NCI-H82 (cell line): ENCODE measurements around the gene TBC1D25.
A peak's percentile ranks its signal among the peaks of the same experiment; 100 is the strongest.

Source experiments
- DNase-seq: peaks from one replicate; lab custom pipeline; 2025; lab: John Stamatoyannopoulos, UW

The TBC1D25 gene

DNA sequence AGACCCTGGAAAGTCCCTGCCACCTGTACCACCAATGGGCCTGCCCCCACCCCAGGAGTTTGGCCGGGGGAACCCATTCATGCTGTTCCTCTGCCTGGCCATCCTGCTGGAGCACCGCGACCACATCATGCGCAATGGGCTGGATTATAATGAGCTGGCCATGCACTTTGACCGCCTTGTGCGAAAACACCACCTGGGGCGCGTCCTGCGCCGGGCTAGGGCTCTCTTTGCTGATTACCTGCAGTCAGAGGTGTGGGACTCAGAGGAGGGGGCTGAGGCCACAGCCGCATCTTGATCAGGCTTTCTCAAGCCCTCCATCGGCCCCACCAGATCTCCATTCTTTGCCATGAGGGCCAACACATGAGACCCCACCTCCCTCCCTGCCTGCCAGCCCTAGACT is 21.2 kb downstream of the TBC1D25 start:
- DNase-seq, result no peak

DNA sequence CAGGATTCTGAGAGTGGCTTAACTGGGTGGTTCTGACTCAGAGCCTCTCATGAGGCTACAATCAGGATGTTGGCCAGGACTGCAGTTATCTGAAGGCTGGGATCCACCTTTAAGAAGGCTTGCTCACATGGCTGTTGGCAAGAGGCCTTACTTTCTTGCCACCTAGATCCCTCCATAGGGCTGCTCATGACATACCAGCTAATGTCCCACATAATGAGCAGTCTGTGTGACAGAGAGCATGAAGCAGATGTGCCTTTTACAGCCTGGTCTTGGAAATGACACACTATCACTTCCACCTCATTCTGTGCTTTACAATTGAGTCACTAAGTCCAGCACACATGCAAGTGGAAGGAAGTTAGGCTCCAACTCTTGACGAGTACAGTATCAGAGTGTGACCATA is 30.4 kb downstream of the TBC1D25 start:
- no peak for DNase-seq

DNA sequence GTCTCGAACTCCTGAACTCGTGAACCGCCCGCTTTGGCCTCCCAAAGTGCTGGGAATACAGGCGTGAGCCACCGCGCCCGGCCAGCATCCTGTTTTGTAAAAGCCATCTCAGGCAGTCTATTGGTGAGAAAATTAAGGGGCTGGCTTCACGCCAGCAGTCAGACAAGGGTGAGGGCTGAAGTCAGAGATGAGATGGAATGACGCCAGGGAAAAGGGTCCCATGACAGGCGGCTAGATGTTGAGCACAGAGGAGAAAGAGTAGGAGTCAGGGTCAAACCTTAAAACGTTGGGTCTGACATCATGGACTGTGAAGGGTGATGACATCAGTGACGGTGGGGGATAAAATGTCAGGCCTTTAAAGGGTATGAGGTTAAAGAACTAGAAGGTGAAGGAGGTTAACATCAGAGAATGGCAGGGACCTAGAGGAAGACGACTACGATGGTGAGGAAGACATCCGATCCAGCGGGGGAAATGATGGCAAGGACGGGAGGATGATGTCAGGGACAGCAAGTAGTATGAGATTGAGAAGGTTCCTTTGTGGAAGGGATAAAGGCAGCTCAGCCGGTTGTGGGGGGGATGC is 34.3 kb downstream of the TBC1D25 start:
- peak; percentile 68 for DNase-seq

DNA sequence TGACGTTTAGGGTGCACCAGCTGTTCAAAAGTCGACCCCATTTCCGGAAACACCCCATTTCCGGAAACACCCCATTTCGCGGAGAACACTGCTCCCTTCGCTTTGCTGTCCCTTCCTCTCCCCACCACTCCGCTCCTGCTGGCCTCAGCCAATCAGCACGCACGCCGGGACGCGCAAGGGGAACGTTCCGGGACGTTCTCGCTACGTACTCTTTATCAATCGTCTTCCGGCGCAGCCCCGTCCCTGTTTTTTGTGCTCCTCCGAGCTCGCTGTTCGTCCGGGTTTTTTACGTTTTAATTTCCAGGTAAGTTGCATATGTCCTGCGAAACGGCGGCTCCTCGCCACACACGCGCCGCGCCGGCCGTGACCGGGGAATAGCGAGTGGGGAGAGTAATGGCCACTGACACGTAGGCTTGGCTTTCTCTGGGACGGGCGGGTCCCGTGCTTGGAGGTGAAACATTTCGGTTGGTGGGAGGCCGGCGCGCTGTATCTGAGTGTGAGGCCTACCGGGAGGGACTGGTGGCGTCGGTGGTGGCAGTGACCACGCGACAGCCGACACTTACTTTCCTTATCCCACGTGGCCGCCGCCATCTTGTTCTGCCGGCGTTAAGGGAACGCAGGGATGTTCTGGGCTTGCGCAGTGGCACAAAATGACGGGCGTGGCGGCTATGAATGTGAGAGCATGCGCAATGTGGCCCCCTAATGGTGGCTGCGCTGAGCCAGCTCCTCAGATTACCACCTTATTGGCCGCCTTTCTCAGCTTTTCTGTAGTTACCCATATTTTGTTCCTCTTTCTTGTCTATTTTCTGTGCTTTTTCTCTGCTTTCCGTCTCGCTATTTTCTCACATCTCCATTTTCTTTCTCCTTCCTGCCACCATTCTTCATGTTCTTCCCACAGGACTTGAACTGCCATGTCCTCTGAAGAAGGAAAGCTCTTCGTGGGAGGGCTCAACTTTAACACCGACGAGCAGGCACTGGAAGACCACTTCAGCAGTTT is 35.1 kb downstream of the TBC1D25 start, which contains the start of gene RBM3:
Gene RBM3, plus strand, starts transcription at position 215 of the 997 bp plus-strand sequence. Its CDS starts 697 bp downstream, at position 912.
- DNase-seq, result peak; percentile 97

DNA sequence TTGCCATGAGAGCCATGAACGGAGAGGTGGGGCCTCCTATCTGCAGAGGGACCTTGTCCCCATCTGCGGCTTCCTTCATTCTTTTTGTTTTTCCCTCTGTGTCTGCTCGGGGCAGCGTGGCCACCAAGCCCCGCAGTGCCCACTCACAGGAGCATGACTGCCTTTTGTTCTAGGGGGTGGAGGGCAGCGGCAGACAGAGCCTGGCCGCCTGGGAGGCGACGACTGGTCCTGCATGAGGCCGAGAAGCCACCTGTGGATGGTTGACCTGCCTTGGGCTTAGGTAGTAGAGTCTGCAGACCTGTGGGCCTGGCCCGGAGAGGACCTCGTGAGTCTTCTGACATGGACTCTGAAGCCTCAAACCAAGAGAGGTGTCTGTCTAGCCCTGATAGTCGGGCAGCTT is 36.1 kb downstream of the TBC1D25 start:
- DNase-seq, result no peak

DNA sequence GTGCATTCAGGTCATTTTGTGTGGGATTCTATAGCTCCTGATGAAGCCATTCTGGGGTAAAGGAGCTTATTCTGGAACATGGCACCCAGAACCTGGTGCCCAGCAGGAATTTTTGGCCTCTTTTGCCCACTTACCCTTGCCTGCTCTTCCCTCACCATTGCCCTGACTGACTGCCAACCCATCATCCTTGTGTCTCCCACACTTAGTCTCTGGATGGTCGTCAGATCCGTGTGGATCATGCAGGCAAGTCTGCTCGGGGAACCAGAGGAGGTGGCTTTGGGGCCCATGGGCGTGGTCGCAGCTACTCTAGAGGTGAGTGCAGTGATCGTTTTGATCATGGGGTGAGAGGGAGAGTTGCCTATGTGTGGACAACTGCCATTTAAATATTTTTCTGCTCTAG is 36.6 kb downstream of the TBC1D25 start:
- DNase-seq, result no peak

DNA sequence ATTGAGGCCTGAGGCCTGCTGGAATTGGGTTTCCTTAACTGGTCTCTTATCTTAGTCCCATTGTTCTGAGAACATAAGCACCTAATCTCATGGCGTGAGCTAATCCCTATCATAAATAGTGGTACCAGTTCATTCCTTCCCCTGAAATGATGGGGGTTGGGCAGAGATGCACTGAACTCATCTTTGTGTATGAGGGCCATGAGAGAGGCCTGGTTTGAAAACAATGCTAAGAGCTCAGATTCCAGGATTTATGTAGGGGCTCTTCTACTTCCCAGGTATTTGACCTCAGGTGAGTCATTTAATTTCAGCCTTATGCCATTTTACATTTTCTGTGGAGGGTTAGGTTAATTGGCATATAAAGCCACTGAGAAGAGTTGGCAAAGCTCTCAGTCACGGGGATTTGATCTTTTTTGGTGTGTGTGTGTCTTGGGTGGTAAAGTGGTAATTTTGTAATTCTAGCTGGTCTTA is 39.2 kb downstream of the TBC1D25 start:
- peak; percentile 74 for DNase-seq

DNA sequence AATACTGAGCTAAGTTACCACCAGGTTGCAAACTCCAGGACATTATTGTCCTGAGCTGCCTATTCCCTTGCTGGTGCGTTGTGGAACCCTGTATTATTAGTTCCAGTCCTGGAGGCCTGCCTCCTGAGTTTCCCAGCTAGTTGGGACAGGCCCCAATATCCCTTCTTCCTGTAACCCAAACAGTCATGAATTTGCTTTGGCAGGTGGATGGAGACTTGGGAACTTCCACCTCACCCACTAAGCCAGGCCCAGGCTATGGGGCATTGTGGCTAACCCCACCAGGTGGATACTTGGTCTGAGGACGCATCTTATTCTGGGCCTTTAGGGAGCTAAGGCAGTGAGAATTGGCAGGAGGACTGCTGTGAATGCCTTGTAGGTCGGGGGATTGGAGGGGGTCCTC is 39.7 kb downstream of the TBC1D25 start:
- DNase-seq, result peak; percentile 30

DNA sequence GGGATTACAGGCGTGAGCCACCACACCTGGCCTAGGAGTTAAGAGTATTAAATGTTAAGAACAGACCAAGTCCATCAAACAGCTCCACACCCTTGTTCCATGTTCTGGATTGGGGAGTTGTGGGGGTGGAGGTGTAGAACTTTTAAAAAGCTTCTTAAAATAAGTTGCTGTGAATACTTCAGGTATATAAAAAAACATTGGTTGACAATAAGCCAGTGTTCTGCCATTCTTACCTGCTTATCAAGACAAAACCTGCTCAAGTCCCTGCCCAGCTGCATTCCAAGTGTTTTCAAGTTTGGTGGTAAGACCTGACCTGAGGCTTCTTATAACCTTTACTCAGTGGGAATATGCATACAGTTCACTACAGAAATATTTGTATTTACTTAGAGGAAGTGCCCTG is 41.1 kb downstream of the TBC1D25 start:
- peak; percentile 47 for DNase-seq

DNA sequence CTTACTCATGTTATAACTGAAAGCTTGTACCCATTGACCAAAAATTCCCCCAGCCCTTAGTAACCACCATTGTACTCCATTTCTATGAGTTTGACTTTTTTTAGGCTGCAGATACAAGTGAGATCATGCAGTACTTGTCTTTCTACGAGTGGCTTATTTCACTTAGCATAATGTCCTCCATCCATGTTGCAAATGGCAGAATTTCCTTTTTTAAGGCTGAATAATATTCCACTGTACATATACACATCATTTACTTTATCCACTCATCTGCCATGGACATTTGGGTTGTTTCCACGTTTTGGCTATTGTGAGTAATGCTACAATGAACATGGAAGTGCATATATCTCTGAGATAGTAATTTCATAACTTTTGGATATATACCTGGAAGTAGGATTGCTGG is 45.2 kb downstream of the TBC1D25 start:
- DNase-seq, result no peak

DNA sequence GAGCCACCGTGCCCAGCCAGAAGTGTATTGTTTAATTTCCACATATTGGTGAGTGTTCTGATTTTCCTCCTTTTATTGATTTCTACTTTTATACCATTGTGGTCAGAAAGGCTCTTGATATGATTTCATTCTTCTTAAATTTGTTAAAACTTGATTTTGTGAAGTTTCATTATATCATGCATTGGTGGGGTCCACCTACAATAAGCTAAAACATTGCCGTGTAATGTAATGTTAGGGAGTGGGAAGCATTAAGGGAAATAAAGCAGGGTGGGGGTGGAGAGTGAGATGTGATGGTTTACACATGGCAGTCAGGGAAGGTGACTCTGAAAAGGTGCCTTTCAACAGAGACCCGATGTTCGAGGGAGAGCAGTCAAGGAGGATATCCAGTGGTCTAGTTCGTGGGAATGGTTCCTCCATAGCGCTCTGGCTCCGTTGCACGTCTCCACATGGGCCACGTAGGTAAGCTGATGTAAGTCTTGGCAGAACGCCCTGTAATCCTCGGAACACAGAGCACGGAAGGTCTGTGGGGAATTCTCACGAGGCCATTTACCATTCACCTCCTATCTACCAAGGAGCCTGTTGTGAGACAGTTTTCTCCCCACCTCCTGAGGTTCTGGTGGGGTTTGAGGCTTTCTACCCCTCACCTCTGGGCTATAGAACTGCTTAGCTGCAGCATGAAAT is 50.1 kb downstream of the TBC1D25 start:
- DNase-seq, result peak; percentile 91

DNA sequence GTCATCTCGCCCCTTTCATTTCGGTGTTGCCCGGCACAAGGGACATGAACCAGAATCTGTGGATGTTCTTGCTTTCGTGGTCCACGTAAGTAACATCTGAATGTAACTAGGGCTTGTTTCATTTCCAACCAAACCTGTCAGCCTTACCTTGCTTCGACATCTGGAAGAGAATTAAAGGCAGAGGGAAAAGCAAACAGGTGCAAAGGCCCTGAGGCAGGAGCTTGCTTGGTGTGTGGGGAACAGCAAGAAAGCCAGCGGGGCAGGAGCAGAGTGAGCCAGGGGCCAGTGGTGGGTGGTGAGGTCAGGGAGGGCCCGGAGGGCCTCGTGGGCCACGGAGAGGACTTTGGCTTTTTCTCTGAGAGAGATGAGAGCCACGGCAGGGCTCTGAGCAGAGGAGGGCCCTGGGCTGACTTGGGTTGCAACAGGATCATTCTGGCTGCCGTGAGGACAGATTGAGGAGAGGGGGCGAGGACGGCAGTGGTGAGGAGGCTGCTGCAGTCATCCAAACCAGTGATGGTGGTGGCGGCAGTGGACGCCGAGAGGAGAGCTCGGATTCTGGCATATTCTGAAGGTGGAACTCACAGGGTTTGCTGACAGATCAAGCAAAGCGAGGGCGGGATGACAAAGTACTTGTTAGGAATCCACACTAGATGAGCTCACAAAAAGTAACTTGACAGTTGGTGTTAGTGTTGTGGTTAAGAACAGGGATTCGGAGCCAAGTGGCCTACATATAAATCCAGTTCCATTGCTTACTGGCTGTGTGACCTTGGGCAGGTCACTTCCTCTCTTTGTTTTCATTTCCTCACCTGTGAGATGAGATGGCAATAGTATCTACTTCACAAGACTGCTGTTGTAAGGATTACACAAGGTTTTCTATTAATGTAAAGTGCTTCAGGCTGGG is 50.9 kb downstream of the TBC1D25 start:
- no peak for DNase-seq

DNA sequence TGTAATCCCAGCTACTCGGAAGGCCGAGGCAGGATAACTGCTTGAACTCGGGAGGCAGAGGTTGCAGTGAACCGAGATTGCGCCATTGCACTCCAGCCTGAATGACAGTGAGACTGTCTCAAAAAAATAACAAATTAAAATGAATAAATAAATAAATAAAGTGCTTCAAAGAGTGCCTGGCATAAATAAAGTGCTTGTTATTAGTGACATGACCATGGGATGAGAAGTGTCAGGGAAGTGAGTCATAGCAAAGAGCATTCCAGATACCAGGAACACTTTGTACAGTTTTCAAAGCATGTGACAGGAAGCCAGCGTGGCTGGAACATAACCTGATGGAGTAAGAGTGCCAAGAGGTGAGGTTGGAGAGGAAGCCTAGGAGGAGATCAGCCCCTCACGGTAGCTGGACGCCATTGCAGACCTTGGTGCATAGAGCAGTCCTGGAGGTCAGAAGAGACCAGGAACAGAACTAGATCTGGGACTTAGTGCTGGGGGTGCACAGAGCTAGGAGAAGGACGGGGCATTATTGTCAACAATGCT is 51.8 kb downstream of the TBC1D25 start:
- no peak for DNase-seq

DNA sequence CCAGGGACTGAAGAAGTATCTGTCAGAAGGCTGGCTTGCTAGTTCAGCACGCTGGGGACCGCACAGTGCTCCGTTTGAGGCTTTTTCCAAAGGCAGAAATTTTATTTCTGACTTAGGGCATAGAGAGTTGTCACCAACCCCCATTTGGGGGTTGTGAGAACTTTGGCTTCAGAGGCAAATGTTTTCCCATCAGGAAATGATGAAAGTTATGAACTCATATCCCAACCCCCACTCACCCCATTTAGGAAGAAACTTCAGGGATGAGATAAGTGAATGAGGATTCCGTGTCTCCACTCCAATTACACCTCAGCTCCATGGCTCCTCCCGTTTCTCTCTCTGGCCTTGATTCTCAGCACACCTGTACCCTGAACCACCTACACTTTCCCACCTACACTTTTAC is 53.5 kb downstream of the TBC1D25 start:
- no peak for DNase-seq

DNA sequence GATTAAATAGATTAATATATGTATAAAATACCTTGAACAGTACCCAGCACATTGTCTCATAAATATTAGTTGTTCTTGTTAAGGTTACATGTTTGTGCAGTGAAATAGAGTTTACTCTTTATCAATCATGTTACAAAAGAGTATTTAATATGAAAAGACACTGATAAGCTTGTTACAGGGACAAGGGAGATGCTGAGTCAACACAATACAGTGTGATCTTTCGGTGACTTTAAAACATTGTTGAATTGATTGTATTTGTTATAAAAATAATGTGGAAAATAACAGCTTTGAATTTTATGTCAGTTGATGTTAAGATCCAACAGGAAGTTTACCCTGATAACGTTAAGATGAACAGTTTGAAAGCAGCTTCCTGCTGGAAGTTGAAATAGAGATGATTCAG is 56.4 kb downstream of the TBC1D25 start:
- no peak for DNase-seq

DNA sequence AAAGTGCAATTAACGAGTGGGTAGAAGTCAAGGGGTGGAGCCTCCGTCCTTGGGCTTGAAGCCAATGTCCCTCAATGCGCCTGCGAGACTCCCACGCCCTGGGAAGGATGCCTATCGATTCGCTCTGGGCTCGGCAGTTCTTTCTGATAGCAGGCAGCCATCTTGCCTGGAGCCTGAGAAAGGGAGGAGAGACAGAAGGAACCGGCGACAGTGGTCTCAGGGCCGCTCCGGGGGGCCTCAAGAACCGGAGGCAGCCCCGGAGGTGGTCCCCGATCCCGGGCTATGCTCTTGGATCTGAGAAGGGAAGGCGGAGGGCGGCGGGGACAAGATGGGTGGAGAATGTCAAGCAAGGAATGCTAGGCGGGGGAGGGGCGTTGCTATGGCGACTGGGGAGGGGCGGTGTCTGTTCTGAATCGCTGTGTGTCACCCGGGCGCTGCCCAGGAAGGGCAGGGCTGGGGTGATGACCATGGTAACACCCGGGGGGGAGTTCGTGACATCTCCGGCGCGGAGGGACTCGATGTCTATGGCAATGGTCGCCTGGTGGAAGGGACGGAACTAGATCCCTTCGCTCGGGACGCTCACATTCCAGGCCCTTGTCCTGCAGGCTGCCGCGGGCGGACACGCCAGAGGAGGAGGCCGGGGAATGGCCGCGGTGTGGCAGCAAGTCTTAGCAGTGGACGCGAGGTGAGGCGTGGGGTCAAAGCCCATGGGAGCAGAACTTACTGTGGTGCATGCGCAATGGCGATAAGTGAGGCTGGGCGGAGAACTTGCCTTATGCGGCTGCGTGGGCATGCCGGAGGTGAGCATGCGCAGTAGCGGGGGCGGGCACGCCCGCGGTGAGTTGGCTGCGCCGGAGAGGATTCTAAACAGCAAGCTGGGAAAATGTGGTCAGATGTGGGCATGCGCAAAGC is 58.1 kb downstream of the TBC1D25 start, which contains the start of gene WDR13:
Gene WDR13, plus strand, starts transcription at position 140 of the 912 bp plus-strand sequence. Its CDS starts 505 bp downstream, at position 645.
- DNase-seq, result peak; percentile 97

DNA sequence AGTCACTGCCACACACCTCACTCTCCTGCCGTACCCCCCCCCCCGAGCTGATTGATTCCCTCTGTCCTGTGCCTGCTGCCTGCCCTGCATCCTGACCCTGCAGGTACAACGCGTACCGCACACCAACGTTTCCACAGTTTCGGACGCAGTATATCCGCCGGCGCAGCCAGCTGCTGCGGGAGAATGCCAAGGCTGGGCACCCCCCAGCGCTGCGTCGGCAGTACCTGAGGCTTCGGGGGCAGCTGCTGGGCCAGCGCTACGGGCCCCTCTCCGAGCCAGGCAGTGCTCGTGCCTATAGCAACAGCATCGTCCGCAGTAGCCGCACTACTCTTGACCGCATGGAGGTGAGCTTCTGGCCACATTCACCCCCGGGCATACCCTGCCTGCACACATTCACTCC is 59.1 kb downstream of the TBC1D25 start:
- no peak for DNase-seq

DNA sequence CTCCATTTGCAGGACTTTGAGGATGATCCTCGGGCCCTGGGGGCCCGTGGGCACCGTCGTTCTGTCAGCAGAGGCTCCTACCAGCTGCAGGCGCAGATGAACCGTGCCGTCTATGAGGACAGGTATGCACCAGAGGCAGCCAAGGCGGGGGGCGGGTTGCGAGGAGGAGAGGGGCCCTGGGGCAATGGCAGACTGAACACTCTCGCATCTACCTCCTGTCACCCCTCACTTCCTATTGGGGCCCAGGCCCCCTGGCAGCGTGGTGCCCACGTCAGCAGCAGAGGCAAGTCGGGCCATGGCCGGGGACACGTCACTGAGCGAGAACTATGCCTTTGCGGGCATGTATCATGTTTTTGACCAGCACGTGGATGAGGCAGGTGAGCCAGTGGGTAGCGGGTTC is 59.8 kb downstream of the TBC1D25 start:
- DNase-seq, result no peak

DNA sequence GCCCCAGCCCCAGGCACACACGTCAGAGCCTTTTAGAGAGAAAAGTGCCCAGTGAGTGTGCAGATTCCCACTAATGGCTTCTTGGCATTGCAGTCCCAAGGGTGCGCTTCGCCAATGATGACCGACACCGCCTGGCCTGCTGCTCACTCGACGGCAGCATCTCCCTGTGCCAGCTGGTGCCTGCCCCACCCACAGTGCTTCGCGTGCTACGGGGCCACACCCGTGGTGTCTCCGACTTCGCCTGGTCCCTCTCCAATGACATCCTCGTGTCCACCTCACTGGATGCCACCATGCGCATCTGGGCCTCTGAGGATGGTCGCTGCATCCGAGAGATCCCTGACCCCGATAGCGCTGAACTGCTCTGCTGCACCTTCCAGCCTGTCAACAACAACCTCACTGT is 60.7 kb downstream of the TBC1D25 start:
- DNase-seq, result no peak
